HG03469 (cell line): Measurements from ENCODE around the gene IGLL1.

Experiments used
- ATAC-seq: cut with Tn5 transposase; IDR thresholded peaks from one replicate; pipeline ENCODE4 v1.9.1; 2021; ENCODE audit warnings: mild to moderate bottlenecking, moderate library complexity, moderate number of reproducible peaks; ENCODE audit not compliant: unreplicated experiment

IGLL1 gene

GRCh38 chr22:23530766-23531282, 49.3 kb downstream of the IGLL1 start:
- ATAC-seq: no peak

- ATAC-seq: no peak
Observed at GRCh38 chr22:23530106-23530505, 50.0 kb downstream of the IGLL1 start.

GRCh38 chr22:23529166-23530103, 50.7 kb downstream of the IGLL1 start:
- ATAC-seq: no peak

- ATAC-seq: no peak
Observed at GRCh38 chr22:23527971-23528740, 51.9 kb downstream of the IGLL1 start.

- no peak for ATAC-seq
Observed at GRCh38 chr22:23526596-23527316, 53.3 kb downstream of the IGLL1 start.

- no peak for ATAC-seq
Observed at GRCh38 chr22:23525510-23525909, 54.6 kb downstream of the IGLL1 start.

GRCh38 chr22:23524226-23524625, 55.9 kb downstream of the IGLL1 start:
- no peak for ATAC-seq

- no peak for ATAC-seq
Observed at GRCh38 chr22:23523713-23524112, 56.4 kb downstream of the IGLL1 start.
